ENCODE results near the gene ARHGEF12. TPM values are rescaled to one million over a fixed set of nuclear protein-coding genes. Genes with fewer than 3 reads are reported as not detected.

ARHGEF12 gene
- total and polyA plus RNA-seq, 7 donors, result 18.6 to 129 (median 80.5) TPM

DNA sequence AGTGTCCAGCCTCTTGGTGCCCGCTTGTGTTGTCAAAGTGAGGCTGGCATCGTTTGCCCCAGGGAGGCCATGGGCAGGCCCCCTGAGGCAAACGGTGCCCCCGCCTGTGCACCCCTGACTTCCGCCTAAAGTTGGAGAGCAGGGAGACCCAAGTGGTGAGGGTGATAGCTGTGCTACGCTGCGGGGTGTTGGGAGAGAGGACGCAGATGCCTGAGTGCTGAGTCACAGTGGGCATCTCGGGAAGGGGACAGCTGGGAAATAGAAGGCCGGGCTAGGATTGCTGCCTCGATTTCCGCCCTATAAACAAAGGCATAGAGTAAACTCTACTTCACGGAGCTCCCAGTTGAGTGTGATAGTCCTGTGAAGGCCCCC is 181.2 kb downstream of the ARHGEF12 start:
- Histone ChIP-seq H3K27me3 (peaks cover 0 to 7% (median 0%) of the 10 kb centered on the region in 3 donors), H3K27ac (peak overlapping the region in 1 of 4 donors; percentile 22), H3K36me3 (no peaks in the 10 kb centered on the region), H3K4me1 (no peaks in the 10 kb centered on the region), H3K4me3 (no peak overlapping the region), H3K9me3 (no peaks in the 10 kb centered on the region)
- TF ChIP-seq, protein P1, sequence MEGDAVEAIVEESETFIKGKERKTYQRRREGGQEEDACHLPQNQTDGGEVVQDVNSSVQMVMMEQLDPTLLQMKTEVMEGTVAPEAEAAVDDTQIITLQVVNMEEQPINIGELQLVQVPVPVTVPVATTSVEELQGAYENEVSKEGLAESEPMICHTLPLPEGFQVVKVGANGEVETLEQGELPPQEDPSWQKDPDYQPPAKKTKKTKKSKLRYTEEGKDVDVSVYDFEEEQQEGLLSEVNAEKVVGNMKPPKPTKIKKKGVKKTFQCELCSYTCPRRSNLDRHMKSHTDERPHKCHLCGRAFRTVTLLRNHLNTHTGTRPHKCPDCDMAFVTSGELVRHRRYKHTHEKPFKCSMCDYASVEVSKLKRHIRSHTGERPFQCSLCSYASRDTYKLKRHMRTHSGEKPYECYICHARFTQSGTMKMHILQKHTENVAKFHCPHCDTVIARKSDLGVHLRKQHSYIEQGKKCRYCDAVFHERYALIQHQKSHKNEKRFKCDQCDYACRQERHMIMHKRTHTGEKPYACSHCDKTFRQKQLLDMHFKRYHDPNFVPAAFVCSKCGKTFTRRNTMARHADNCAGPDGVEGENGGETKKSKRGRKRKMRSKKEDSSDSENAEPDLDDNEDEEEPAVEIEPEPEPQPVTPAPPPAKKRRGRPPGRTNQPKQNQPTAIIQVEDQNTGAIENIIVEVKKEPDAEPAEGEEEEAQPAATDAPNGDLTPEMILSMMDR (IDR thresholded peaks at IDR 0.05), result no peak
- TF ChIP-seq POLR2AphosphoS5 (IDR thresholded peaks at IDR 0.05), result no peak
- TF ChIP-seq POLR2A (IDR thresholded peaks at IDR 0.05), result no peak
- no peak for TF ChIP-seq EP300 (IDR thresholded peaks at IDR 0.05)
- 17 to 52% methylated on average over 13 of the region's 13 CpGs for WGBS, 2 donors
- peak; percentile 26 for DNase-seq
- intact Hi-C loops (cut with DNase I), result no loop called here

DNA sequence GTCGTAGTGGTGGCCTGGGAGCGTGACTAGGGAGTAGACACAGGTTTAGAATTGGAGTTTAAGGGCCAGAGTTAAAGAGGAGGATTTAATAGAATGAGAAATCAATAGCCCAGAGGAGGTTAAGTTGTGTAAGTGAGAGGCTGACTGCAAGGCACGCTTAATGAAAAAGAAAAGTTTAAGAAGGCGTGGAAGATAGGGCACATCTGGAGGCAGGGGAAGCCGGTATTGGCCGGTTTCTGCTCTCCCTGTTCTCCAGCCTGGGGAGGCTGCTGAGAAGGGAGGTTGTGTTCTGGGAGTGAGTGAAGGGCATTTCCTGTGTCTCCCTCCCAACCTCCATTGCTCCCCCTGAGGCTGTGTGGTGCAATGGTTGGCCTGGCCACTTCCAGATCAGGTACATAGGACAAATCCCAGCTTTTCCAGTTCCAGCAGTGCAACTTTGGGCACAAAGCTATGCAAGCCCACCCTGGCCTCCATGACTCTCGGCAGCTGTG is 181.6 kb downstream of the ARHGEF12 start:
- H3K36me3 ChIP-seq, result no peaks in the 10 kb centered on the region
- TF ChIP-seq EP300 (IDR thresholded peaks at IDR 0.05) (no peak), POLR2AphosphoS5 (IDR thresholded peaks at IDR 0.05) (no peak), POLR2A (IDR thresholded peaks at IDR 0.05) (no peak)
- TF ChIP-seq, protein P1 (IDR thresholded peaks at IDR 0.05), result no peak
- no peaks in the 10 kb centered on the region for H3K4me1 ChIP-seq
- WGBS, 2 donors, result 30 to 60% methylated on average over 7 of the region's 7 CpGs
- intact Hi-C loops (cut with DNase I), result no loop called here
- H3K9me3 ChIP-seq, result no peaks in the 10 kb centered on the region
- H3K27ac ChIP-seq, result peak overlapping the region in 1 of 4 donors; percentile 22
- no peak overlapping the region for H3K4me3 ChIP-seq
- peak; percentile 64 for DNase-seq
- peaks cover 0 to 6% (median 0%) of the 10 kb centered on the region in 3 donors for H3K27me3 ChIP-seq

DNA sequence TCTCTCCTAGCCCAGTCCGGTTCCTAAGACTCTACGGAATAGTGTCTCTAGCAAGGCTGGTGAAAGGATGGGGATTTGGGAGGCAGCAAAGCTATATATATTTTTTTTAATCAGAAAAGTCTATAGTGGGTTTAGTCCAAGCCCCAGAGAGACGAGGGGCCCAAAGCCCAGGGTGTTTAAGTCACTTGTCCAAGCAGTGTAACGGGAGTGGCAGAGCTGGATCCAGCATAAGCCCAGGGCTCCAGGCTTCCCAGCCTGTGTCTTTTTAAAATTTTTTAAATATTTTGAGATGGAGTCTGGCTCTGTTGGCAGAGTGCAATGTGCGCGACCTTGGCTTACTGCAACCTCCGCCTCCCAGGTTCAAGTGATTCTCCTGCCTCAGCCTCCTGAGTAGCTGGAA is 182.1 kb downstream of the ARHGEF12 start:
- H3K4me3 ChIP-seq, result no peak overlapping the region
- intact Hi-C loops (cut with DNase I), result no loop called here
- DNase-seq, result peak; percentile 39
- H3K27me3 ChIP-seq, result peaks cover 0 to 6% (median 0%) of the 10 kb centered on the region in 3 donors
- no peaks in the 10 kb centered on the region for H3K36me3 ChIP-seq
- H3K9me3 ChIP-seq, result no peaks in the 10 kb centered on the region
- peak overlapping the region in 1 of 4 donors; percentile 22 for H3K27ac ChIP-seq
- TF ChIP-seq POLR2AphosphoS5 (IDR thresholded peaks at IDR 0.05), result no peak
- no peak for TF ChIP-seq POLR2A (IDR thresholded peaks at IDR 0.05)
- TF ChIP-seq EP300 (IDR thresholded peaks at IDR 0.05), result no peak
- TF ChIP-seq, protein P1 (IDR thresholded peaks at IDR 0.05), result no peak
- 77 to 91% methylated on average over 7 of the region's 7 CpGs for WGBS, 2 donors
- H3K4me1 ChIP-seq, result no peaks in the 10 kb centered on the region

DNA sequence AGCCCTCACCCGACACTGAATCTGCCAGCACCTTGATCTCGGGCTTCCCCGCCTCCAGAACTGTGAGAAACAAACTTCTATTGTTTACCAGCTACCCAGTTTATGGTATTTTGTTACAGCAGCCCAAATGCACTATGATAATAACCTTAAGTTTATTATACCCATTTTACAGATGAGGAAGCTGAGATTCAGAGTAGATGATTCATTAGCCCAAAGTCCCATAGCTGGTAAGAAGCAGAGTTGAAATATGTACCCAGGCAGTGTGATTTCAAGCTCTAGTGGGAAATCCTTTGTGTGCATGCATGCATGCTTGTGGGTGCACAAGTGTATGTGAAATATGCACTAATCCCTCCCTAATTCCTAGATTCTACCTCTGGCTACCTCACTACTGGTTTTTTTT is 183.3 kb downstream of the ARHGEF12 start:
- intact Hi-C loops (cut with DNase I), result no loop called here
- no peak overlapping the region for H3K4me3 ChIP-seq
- WGBS, 2 donors, result 31 to 67% methylated on average over 3 of the region's 3 CpGs
- no peak overlapping the region for H3K27ac ChIP-seq
- H3K36me3 ChIP-seq, result no peaks in the 10 kb centered on the region
- no peaks in the 10 kb centered on the region for H3K9me3 ChIP-seq
- no peaks in the 10 kb centered on the region for H3K4me1 ChIP-seq
- TF ChIP-seq POLR2AphosphoS5 (IDR thresholded peaks at IDR 0.05) (no peak), POLR2A (IDR thresholded peaks at IDR 0.05) (no peak), EP300 (IDR thresholded peaks at IDR 0.05) (no peak)
- TF ChIP-seq, protein P1 (IDR thresholded peaks at IDR 0.05), result no peak
- DNase-seq, result peak; percentile 27
- H3K27me3 ChIP-seq, result peaks cover 0 to 6% (median 0%) of the 10 kb centered on the region in 3 donors

Data from sigmoid colon (tissue), 7 donors.